ENCODE measurements around the gene CREBZF. TPM values are rescaled to one million over a fixed set of nuclear protein-coding genes. Genes with fewer than 3 reads are reported as not detected.

CREBZF gene
- total and polyA plus RNA-seq, 2 experiments from 2014 or later = 34.8 to 82.2 TPM

GRCh38 chr11:85697747-85698146 is 32.8 kb upstream of the CREBZF start (continued):
- no peak for TF ChIP-seq ZNF462 (CRISPR knock-in tag; IDR thresholded peaks at IDR 0.05)
- no peak for TF ChIP-seq CREB1 (CRISPR knock-in tag; IDR thresholded peaks at IDR 0.05; ENCODE audit: low read depth)
- TF ChIP-seq ZNF114 (CRISPR knock-in tag; IDR thresholded peaks at IDR 0.05) = no peak
- no peak for TF ChIP-seq ZNF331 (CRISPR knock-in tag; IDR thresholded peaks at IDR 0.05; ENCODE audit: low read depth)
- TF ChIP-seq NANOG (IDR thresholded peaks at IDR 0.05; ENCODE audit: borderline replicate concordance) = no peak
- no peak for TF ChIP-seq EZH2phosphoT487 (IDR thresholded peaks at IDR 0.05; ENCODE audit: unreplicated experiment)
- TF ChIP-seq, protein P1, sequence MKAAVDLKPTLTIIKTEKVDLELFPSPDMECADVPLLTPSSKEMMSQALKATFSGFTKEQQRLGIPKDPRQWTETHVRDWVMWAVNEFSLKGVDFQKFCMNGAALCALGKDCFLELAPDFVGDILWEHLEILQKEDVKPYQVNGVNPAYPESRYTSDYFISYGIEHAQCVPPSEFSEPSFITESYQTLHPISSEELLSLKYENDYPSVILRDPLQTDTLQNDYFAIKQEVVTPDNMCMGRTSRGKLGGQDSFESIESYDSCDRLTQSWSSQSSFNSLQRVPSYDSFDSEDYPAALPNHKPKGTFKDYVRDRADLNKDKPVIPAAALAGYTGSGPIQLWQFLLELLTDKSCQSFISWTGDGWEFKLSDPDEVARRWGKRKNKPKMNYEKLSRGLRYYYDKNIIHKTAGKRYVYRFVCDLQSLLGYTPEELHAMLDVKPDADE (IDR thresholded peaks at IDR 0.05) = no peak

DNA sequence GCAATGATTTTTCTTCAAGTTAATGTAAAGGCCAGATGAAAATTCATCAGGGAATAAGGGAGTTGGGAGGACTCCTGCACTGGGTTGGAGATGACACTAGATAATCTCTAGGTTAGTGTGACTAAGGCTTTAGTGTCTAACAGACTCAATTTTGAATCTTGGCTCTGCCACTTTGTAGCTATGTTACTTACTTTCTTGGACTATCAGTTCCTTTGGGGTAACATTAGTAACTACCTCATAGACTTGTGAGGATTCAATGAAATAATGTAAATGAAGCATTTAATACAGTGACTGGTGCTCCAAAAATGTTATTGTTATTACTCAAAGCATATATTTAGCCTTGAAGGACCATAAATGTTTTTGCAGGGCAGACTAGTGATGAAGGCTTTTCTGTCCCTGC is 30.6 kb upstream of the CREBZF start:
- no peaks in the 10 kb centered on the region for H3K79me2 ChIP-seq (replicated peaks; ENCODE audit: insufficient read depth)
- H2AFZ ChIP-seq = no peak overlapping the region
- no peak overlapping the region for H3K4me3 Mint-ChIP-seq
- peaks cover 7% of the 10 kb centered on the region for H3K4me1 Mint-ChIP-seq
- H3K27ac Mint-ChIP-seq = no peak overlapping the region
- H3K27me3 ChIP-seq (ENCODE audit: insufficient read depth) = no peaks in the 10 kb centered on the region
- ATAC-seq (no peak), DNase-seq (ENCODE audit: low spot score) (no peak)
- H3K36me3 Mint-ChIP-seq (ENCODE audit: low read depth) = no peaks in the 10 kb centered on the region
- H3K4me1 ChIP-seq (ENCODE audit: insufficient read depth) = peaks cover 2% of the 10 kb centered on the region; the same call in 1 of the 2 replicates
- H3K27me3 Mint-ChIP-seq (ENCODE audit: insufficient read depth, low read depth, poor library complexity) = peaks cover 3% of the 10 kb centered on the region
- no peak overlapping the region for H3K27ac ChIP-seq (ENCODE audit: low read depth)
- no peaks in the 10 kb centered on the region for H3K36me3 ChIP-seq (ENCODE audit: insufficient read depth)
- no peak overlapping the region for H3K4me3 ChIP-seq
- no peaks in the 10 kb centered on the region for H3F3A ChIP-seq (replicated peaks; ENCODE audit: low read depth)
- no peaks in the 10 kb centered on the region for H3K9me2 ChIP-seq (ENCODE audit: insufficient read depth)
- H3K4me2 ChIP-seq = no peak overlapping the region
- no peaks in the 10 kb centered on the region for H4K20me1 ChIP-seq (replicated peaks; ENCODE audit: insufficient read depth)
- no peaks in the 10 kb centered on the region for H3K9me3 Mint-ChIP-seq
- TF ChIP-seq STAT1 (IDR thresholded peaks at IDR 0.05; ENCODE audit: unreplicated experiment) (no peak), ZNF462 (CRISPR knock-in tag; IDR thresholded peaks at IDR 0.05) (no peak)

Data from GM23338 (cell line).